SU-DHL-6 (cell line): ENCODE data around the gene ZIC4.

Source experiments
- H2AFZ ChIP-seq: fragments of 200-600 bp; sonication (generic); 2 replicates; pipeline ENCODE4 v1.6.1; 2014; ENCODE audit warnings: low read depth, mild to moderate bottlenecking, moderate library complexity, mixed read lengths, antibody characterized with exemption, low read length; ENCODE audit not compliant: severe bottlenecking
- H3F3A ChIP-seq: fragments of 200-600 bp; shearing (Covaris generic); 2 replicates; pipeline ENCODE4 v1.6.0; 2016; ENCODE audit warnings: antibody characterized with exemption, mild to moderate bottlenecking; ENCODE audit not compliant: insufficient read depth
- H3K27ac ChIP-seq: fragments of 200-600 bp; sonication (generic); 2 replicates; pipeline ENCODE4 v1.5.1; 2016; ENCODE audit warnings: low read depth, mild to moderate bottlenecking, low read length, moderate library complexity, mixed read lengths
- H3K27me3 ChIP-seq: fragments of 200-600 bp; sonication (generic), shearing (Covaris generic); 2 replicates; pipeline ENCODE4 v1.6.0; 2014; ENCODE audit warnings: mild to moderate bottlenecking, low read length
- H3K36me3 ChIP-seq: fragments of 200-600 bp; sonication (generic); 2 replicates; pipeline ENCODE4 v1.6.1; 2014; ENCODE audit warnings: mild to moderate bottlenecking, low read length, mixed read lengths
- H3K4me2 ChIP-seq: fragments of 300-600, 200-600 bp; shearing (Covaris generic), sonication (generic); 2 replicates; pipeline ENCODE4 v1.6.0; 2014; ENCODE audit warnings: low read length, low read depth, mild to moderate bottlenecking; ENCODE audit not compliant: poor library complexity, severe bottlenecking
- H3K4me3 ChIP-seq: fragments of 200-600 bp; sonication (generic); 2 replicates; pipeline ENCODE4 v1.5.1; 2014; ENCODE audit warnings: antibody characterized with exemption, low read length, mild to moderate bottlenecking, mixed read lengths; ENCODE audit not compliant: insufficient read depth, poor library complexity, severe bottlenecking
- H3K79me2 ChIP-seq: fragments of 200-600 bp; sonication (generic); 2 replicates; pipeline ENCODE4 v1.6.1; 2014; ENCODE audit warnings: mild to moderate bottlenecking, low read length, moderate library complexity; ENCODE audit not compliant: insufficient read depth
- H3K9ac ChIP-seq: fragments of 200-600 bp; sonication (generic); 2 replicates; pipeline ENCODE4 v1.7.0; 2014; ENCODE audit warnings: mild to moderate bottlenecking, low read length
- H3K9me2 ChIP-seq: fragments of 200-600 bp; sonication (generic); replicated peaks from 2 replicates; pipeline ENCODE4 v1.6.1; 2014; ENCODE audit warnings: low read length; ENCODE audit not compliant: insufficient read depth
- H3K9me3 ChIP-seq: fragments of 200-600 bp; sonication (generic); 2 replicates; pipeline ENCODE4 v1.6.1; 2014; ENCODE audit warnings: low read length, mixed read lengths; ENCODE audit not compliant: insufficient read depth
- H4K20me1 ChIP-seq: fragments of 200-600 bp; sonication (generic); 2 replicates; pipeline ENCODE4 v1.6.1; 2014; ENCODE audit warnings: low read depth, mild to moderate bottlenecking, antibody characterized with exemption, low read length, moderate library complexity, mixed read lengths
- CTCF ChIP-seq: fragments of 200-600 bp; sonication (generic); IDR thresholded peaks from one replicate; pipeline ENCODE4 v1.5.1; 2017; ENCODE audit warnings: antibody characterized with exemption, mild to moderate bottlenecking, low read length, moderate library complexity; ENCODE audit not compliant: insufficient read depth, poor library complexity, severe bottlenecking
- EZH2phosphoT487 ChIP-seq: fragments of 200-600 bp; sonication (generic), shearing (Covaris generic); conservative IDR thresholded peaks from 2 replicates; pipeline ENCODE4 v1.6.1; 2018; ENCODE audit warnings: mild to moderate bottlenecking, antibody characterized with exemption, low read length, moderate library complexity, mixed read lengths

Gene ZIC4

GRCh38 chr3:147372525-147373027, 33.8 kb downstream of the ZIC4 start:
- TF ChIP-seq EZH2phosphoT487 (no peak), CTCF (no peak)
- H3K27me3 ChIP-seq = no peaks in the 10 kb centered on the region
- no peaks in the 10 kb centered on the region for H3F3A ChIP-seq

GRCh38 chr3:147371771-147372340, 34.5 kb downstream of the ZIC4 start:
- H3K36me3 ChIP-seq = no peaks in the 10 kb centered on the region
- no peak overlapping the region for H3K9ac ChIP-seq
- no peak overlapping the region for H3K4me2 ChIP-seq
- no peak overlapping the region for H2AFZ ChIP-seq
- no peaks in the 10 kb centered on the region for H3F3A ChIP-seq
- no peaks in the 10 kb centered on the region for H4K20me1 ChIP-seq
- no peak overlapping the region for H3K27ac ChIP-seq
- TF ChIP-seq CTCF = no peak
- no peak for TF ChIP-seq EZH2phosphoT487
- no peaks in the 10 kb centered on the region for H3K9me3 ChIP-seq
- H3K9me2 ChIP-seq = no peaks in the 10 kb centered on the region
- no peaks in the 10 kb centered on the region for H3K27me3 ChIP-seq
- H3K79me2 ChIP-seq = no peaks in the 10 kb centered on the region
- H3K4me3 ChIP-seq = no peak overlapping the region

More at GRCh38 chr3:147372525-147373027, 33.8 kb downstream of the ZIC4 start:
- no peaks in the 10 kb centered on the region for H3K36me3 ChIP-seq
- H3K4me2 ChIP-seq = no peak overlapping the region
- H2AFZ ChIP-seq = no peak overlapping the region
- no peaks in the 10 kb centered on the region for H3K79me2 ChIP-seq
- no peak overlapping the region for H3K9ac ChIP-seq
- H3K27ac ChIP-seq = no peak overlapping the region
- H4K20me1 ChIP-seq = no peaks in the 10 kb centered on the region
- H3K9me2 ChIP-seq = no peaks in the 10 kb centered on the region
- no peak overlapping the region for H3K4me3 ChIP-seq
- H3K9me3 ChIP-seq = no peaks in the 10 kb centered on the region

GRCh38 chr3:147371140-147371539, 35.2 kb downstream of the ZIC4 start:
- TF ChIP-seq EZH2phosphoT487 (no peak), CTCF (no peak)
- no peak overlapping the region for H3K9ac ChIP-seq
- no peaks in the 10 kb centered on the region for H3K27me3 ChIP-seq
- no peak overlapping the region for H3K4me3 ChIP-seq
- no peaks in the 10 kb centered on the region for H4K20me1 ChIP-seq
- H3K4me2 ChIP-seq = no peak overlapping the region
- H3K36me3 ChIP-seq = no peaks in the 10 kb centered on the region
- H3K27ac ChIP-seq = no peak overlapping the region
- H3K79me2 ChIP-seq = no peaks in the 10 kb centered on the region
- H3K9me2 ChIP-seq = no peaks in the 10 kb centered on the region
- H3F3A ChIP-seq = no peaks in the 10 kb centered on the region
- H3K9me3 ChIP-seq = no peaks in the 10 kb centered on the region
- H2AFZ ChIP-seq = no peak overlapping the region
